Natural killer cell treated with Interleukin-12 subunit alpha and Interleukin-12 subunit beta and Interleukin-15 and Interleukin-18, amount 100 ng/mL, for 72 hours (primary cell): ENCODE data around the gene MYO7A. TPM values are rescaled to one million over a fixed set of nuclear protein-coding genes. Genes with fewer than 3 reads are reported as not detected.
A peak's percentile ranks its signal among the peaks of the same experiment; 100 is the strongest.

Experiments
- ATAC-seq, 2 donors: fragments of 150-1000 bp; cut with Tn5 transposase in 1 of 2; sonication (Bioruptor Pico), chemical (Tn5 transposase) in 1 of 2; 2 replicates each; pipeline ENCODE4 v1.10.0; 2021
- DNase-seq: peaks from one replicate; pipeline ENCODE4 v3.0.0; 2022; ENCODE audit warnings: low spot score
- H3K27ac Mint-ChIP-seq, 2 donors: 1 replicate in 1 of 2; 2 replicates in 1 of 2; pipeline ENCODE4 v1.8.0; 2022; ENCODE audit warnings: mixed read lengths in 2 of 2, mild to moderate bottlenecking in 1 of 2, moderate library complexity in 1 of 2
- H3K27me3 Mint-ChIP-seq, 2 donors: 1 replicate in 1 of 2; 2 replicates in 1 of 2; pipeline ENCODE4 v1.8.0; 2022; ENCODE audit warnings: mixed read lengths in 2 of 2
- H3K36me3 Mint-ChIP-seq: one replicate; pipeline ENCODE4 v1.8.0; 2022; ENCODE audit warnings: mixed read lengths
- H3K4me1 Mint-ChIP-seq, 2 donors: 1 replicate in 1 of 2; 2 replicates in 1 of 2; pipeline ENCODE4 v1.8.0; 2022; ENCODE audit warnings: low read depth in 2 of 2, mixed read lengths in 2 of 2, mild to moderate bottlenecking in 1 of 2
- H3K4me3 Mint-ChIP-seq: one replicate; pipeline ENCODE4 v1.8.0; 2022; ENCODE audit warnings: mixed read lengths
- H3K9me3 Mint-ChIP-seq: 2 replicates; pipeline ENCODE4 v1.8.0; 2022; ENCODE audit warnings: mixed read lengths
- total RNA-seq, 2 donors: library from RNA; stranded (reverse); gene quantifications; one replicate each; pipeline ENCODE4 v1.2.3, GENCODE V29; 2022

The MYO7A gene
- total RNA-seq, 2 donors from 2014 or later, result 0.05 TPM; not detected in 1

DNA sequence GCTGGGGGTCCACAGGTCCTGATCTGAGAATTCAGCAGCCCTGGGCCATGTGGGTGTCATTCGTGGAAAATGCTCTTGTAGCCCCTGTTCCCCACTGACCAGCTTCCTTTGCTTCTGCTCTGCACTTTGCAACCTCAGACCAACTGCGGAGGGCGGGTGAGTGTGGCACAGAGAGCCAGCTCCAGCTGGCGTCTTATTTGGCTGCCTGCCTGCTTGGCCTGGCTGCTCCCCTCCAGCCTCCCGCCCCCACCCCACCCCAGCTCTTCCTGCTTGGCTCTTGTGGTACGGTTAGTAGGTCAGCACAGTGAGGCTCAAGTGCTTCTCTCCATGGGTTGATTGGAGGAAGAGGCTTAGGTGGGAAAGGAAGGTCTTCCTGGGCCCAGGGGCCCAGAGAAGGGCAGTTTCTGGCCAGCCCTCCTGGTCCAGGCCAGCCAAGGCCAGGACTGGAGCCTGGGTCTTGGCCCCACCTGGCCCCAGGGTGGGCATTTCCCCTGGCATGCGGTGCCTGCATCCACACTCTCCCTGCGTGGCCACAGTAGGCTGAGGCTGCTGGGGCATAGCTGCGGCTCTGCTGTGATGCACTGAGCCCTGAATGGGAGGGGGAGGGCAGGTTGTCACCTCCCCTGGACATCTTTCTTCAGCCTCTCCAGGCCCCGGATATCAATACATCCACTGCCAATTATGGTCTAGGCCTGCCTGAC, 26.5 kb downstream of the MYO7A start:
- no peak for ATAC-seq

GRCh38 chr11:77155082-77155475, 27.0 kb downstream of the MYO7A start:
- H3K9me3 Mint-ChIP-seq, result no peaks in the 10 kb centered on the region
- no peaks in the 10 kb centered on the region for H3K36me3 Mint-ChIP-seq
- peaks cover 0 to 13% of the 10 kb centered on the region in 2 donors for H3K27me3 Mint-ChIP-seq
- peak overlapping the region in 1 of 2 donors; percentile 17 for H3K27ac Mint-ChIP-seq
- ATAC-seq (peak in 1 of 2 donors; percentile 2), DNase-seq (no peak)
- H3K4me1 Mint-ChIP-seq, result peaks cover 33 to 39% of the 10 kb centered on the region in 2 donors
- peak overlapping the region; percentile 42 for H3K4me3 Mint-ChIP-seq

More for the DNA sequence above, 26.5 kb downstream of the MYO7A start:
- no peak overlapping the region for H3K27ac Mint-ChIP-seq
- peaks cover 0 to 11% of the 10 kb centered on the region in 2 donors for H3K27me3 Mint-ChIP-seq
- H3K4me3 Mint-ChIP-seq, result peak overlapping the region; percentile 42
- DNase-seq, result no peak
- no peaks in the 10 kb centered on the region for H3K9me3 Mint-ChIP-seq
- H3K4me1 Mint-ChIP-seq, result peaks cover 33 to 39% of the 10 kb centered on the region in 2 donors
- H3K36me3 Mint-ChIP-seq, result no peaks in the 10 kb centered on the region

DNA sequence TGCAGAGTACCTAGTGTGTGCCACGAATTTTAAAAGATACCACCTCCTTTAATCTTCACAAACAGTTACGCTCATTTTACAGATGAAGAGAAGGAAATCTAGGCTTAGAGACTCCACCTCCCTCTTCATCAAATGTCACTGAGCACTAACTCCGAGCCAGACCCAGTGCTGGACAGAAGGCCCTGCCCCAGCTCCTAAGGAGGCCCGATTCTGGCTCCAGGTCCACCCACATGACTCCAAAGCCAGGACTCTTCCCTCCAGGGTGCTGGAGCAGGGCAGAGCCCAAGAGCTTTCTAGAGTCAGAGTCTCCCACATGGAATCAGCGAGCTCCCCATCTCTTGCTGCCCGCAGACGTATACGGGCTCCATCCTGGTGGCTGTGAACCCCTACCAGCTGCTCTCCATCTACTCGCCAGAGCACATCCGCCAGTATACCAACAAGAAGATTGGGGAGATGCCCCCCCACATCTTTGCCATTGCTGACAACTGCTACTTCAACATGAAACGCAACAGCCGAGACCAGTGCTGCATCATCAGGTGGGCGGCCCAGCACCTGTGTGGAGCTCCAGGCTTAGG, 27.6 kb downstream of the MYO7A start:
- no peaks in the 10 kb centered on the region for H3K9me3 Mint-ChIP-seq
- DNase-seq, result no peak
- peak overlapping the region in 1 of 2 donors; percentile 17 for H3K27ac Mint-ChIP-seq
- peak overlapping the region; percentile 42 for H3K4me3 Mint-ChIP-seq
- H3K36me3 Mint-ChIP-seq, result no peaks in the 10 kb centered on the region
- peaks cover 0 to 11% of the 10 kb centered on the region in 2 donors for H3K27me3 Mint-ChIP-seq
- ATAC-seq, result no peak
- H3K4me1 Mint-ChIP-seq, result peaks cover 33 to 39% of the 10 kb centered on the region in 2 donors

- no peaks in the 10 kb centered on the region for H3K36me3 Mint-ChIP-seq
- H3K4me1 Mint-ChIP-seq, result peaks cover 33 to 36% of the 10 kb centered on the region in 2 donors
- DNase-seq (no peak), ATAC-seq (no peak)
- H3K9me3 Mint-ChIP-seq, result no peaks in the 10 kb centered on the region
- H3K27ac Mint-ChIP-seq, result no peak overlapping the region
- H3K27me3 Mint-ChIP-seq, result peaks cover 0 to 11% of the 10 kb centered on the region in 2 donors
- no peak overlapping the region for H3K4me3 Mint-ChIP-seq
These were observed 28.6 kb downstream of the MYO7A start for GRCh38 chr11:77156396-77157195.

DNA sequence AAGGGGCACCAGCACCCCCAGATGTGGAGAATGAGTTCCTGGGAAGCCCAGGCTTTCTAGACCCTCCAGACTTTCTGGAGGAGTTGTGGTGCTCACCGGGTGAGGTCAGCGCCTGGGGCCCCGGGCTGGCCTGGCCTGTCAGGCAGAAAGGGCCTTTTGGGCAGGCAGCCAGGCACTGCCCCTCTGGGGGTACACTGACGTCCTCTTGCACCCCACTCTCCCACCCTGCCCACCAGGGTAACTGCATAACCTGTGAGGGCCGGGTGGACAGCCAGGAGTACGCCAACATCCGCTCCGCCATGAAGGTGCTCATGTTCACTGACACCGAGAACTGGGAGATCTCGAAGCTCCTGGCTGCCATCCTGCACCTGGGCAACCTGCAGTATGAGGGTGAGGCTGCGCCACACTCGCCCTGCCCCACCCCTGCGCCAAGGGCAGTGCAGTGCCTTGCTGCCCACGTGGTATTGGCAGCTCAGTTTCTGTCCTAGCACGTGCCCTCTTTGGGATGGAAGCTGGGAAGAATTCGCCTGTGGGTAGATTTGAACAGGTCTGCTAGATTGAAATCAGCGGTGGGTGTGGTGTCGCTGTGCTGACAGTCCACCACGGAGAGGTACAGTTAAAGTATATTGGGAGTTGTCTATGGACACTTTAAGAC, 30.1 kb downstream of the MYO7A start:
- Mint-ChIP-seq H3K4me1 (peaks cover 17 to 21% of the 10 kb centered on the region in 2 donors), H3K9me3 (no peaks in the 10 kb centered on the region), H3K27me3 (peaks cover 0 to 6% of the 10 kb centered on the region in 2 donors), H3K4me3 (no peak overlapping the region), H3K27ac (no peak overlapping the region), H3K36me3 (no peaks in the 10 kb centered on the region)
- no peak for DNase-seq
- no peak for ATAC-seq

DNA sequence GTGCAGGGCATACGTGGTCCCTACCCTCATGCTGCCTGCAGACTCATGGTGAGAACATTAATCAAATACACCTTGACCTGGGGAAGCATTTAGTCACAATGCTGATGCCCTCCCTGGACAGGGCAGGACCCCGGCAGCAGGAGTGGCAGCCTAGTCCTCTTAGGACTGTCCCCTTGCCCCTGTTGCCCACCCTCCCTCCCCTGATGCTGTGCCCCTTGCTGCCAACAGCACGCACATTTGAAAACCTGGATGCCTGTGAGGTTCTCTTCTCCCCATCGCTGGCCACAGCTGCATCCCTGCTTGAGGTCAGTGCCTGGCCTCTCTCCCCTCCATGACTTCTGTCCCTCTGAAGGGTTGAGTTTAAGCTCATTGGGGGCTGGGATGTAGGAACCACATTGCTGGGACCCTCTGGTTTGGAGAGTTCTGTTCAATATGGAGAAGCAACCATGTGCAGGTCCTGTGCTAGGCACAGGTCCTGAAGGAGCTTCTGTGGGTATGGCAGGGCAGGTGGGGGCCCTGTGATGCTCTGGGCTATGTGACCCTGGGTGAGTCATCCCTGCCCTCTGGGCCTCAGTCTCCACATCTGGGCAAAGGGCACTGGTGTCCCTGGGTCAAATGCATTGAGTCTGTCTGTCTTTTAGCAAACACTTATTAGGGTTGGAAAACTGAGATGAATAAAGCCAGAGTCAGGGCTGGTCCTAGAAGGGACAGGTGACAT, 31.3 kb downstream of the MYO7A start:
- H3K4me1 Mint-ChIP-seq, result peaks cover 5 to 9% of the 10 kb centered on the region in 2 donors

GRCh38 chr11:77159937-77160495, 32.0 kb downstream of the MYO7A start:
- Mint-ChIP-seq H3K27ac (no peak overlapping the region), H3K36me3 (no peaks in the 10 kb centered on the region), H3K9me3 (no peaks in the 10 kb centered on the region), H3K4me1 (peaks cover 5 to 6% of the 10 kb centered on the region in 2 donors), H3K27me3 (peaks cover 0 to 3% of the 10 kb centered on the region in 2 donors), H3K4me3 (no peak overlapping the region)
- DNase-seq (no peak), ATAC-seq (peak in 1 of 2 donors; percentile 16)

More for the DNA sequence above, 31.3 kb downstream of the MYO7A start:
- Mint-ChIP-seq H3K27ac (no peak overlapping the region), H3K27me3 (peaks cover 0 to 3% of the 10 kb centered on the region in 2 donors), H3K36me3 (no peaks in the 10 kb centered on the region), H3K9me3 (no peaks in the 10 kb centered on the region), H3K4me3 (no peak overlapping the region)
- ATAC-seq, result no peak
- DNase-seq, result no peak

DNA sequence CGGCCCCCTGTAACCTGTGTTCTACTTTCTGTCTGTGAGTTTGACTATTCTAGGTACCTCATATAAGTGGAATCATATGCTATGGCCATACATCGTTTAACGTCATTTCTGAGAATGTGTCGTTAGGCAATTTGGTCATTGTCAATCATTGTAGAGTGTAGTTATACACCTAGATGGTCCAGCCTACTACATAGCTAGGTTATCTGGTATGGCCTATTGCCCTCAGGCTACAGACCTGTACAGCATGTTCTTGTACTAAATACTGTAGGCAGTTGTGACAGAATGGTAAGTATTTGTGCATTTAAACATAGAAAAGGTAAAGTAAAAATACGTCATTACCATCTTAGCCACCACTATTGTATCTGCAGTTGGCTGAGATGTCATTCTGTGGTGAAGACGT, 35.2 kb downstream of the MYO7A start:
- Mint-ChIP-seq H3K36me3 (no peaks in the 10 kb centered on the region), H3K4me3 (no peak overlapping the region), H3K9me3 (no peaks in the 10 kb centered on the region), H3K27me3 (peaks cover 0 to 6% of the 10 kb centered on the region in 2 donors), H3K27ac (no peak overlapping the region), H3K4me1 (no peaks in the 10 kb centered on the region)
- ATAC-seq (no peak), DNase-seq (no peak)

- Mint-ChIP-seq H3K9me3 (no peaks in the 10 kb centered on the region), H3K4me1 (no peaks in the 10 kb centered on the region), H3K27me3 (peaks cover 0 to 3% of the 10 kb centered on the region in 2 donors), H3K4me3 (no peak overlapping the region), H3K27ac (no peak overlapping the region), H3K36me3 (no peaks in the 10 kb centered on the region)
- DNase-seq (no peak), ATAC-seq (no peak)
These were observed 37.0 kb downstream of the MYO7A start for GRCh38 chr11:77165066-77165465.

- DNase-seq, result no peak
- Mint-ChIP-seq H3K4me3 (no peak overlapping the region), H3K4me1 (no peaks in the 10 kb centered on the region)
These were observed 38.0 kb downstream of the MYO7A start for GRCh38 chr11:77166021-77166420.

GRCh38 chr11:77167111-77167626, 39.1 kb downstream of the MYO7A start:
- Mint-ChIP-seq H3K9me3 (no peaks in the 10 kb centered on the region), H3K4me1 (no peaks in the 10 kb centered on the region), H3K27ac (no peak overlapping the region), H3K4me3 (no peak overlapping the region), H3K27me3 (peaks cover 0 to 3% of the 10 kb centered on the region in 2 donors), H3K36me3 (no peaks in the 10 kb centered on the region)
- DNase-seq, result no peak
- ATAC-seq, result no peak

More at GRCh38 chr11:77166021-77166420, 38.0 kb downstream of the MYO7A start:
- no peak for ATAC-seq
- no peaks in the 10 kb centered on the region for H3K36me3 Mint-ChIP-seq
- peaks cover 0 to 3% of the 10 kb centered on the region in 2 donors for H3K27me3 Mint-ChIP-seq
- H3K9me3 Mint-ChIP-seq, result no peaks in the 10 kb centered on the region
- H3K27ac Mint-ChIP-seq, result no peak overlapping the region

- H3K4me3 Mint-ChIP-seq, result no peak overlapping the region
- ATAC-seq (no peak), DNase-seq (no peak)
- H3K4me1 Mint-ChIP-seq, result no peaks in the 10 kb centered on the region
- no peaks in the 10 kb centered on the region for H3K36me3 Mint-ChIP-seq
- H3K27me3 Mint-ChIP-seq, result peaks cover 0 to 3% of the 10 kb centered on the region in 2 donors
- no peaks in the 10 kb centered on the region for H3K9me3 Mint-ChIP-seq
- no peak overlapping the region for H3K27ac Mint-ChIP-seq
These were observed 39.7 kb downstream of the MYO7A start for GRCh38 chr11:77167791-77168190.
